DMS114 treated with DMSO at 0.1 percent for 48 hours (cell line): ENCODE measurements around the gene NEBL.

Experiments used
- DNase-seq: peaks from one replicate; lab custom pipeline; 2025; ENCODE audit not compliant: unreplicated experiment; lab: John Stamatoyannopoulos, UW

The NEBL gene

DNA sequence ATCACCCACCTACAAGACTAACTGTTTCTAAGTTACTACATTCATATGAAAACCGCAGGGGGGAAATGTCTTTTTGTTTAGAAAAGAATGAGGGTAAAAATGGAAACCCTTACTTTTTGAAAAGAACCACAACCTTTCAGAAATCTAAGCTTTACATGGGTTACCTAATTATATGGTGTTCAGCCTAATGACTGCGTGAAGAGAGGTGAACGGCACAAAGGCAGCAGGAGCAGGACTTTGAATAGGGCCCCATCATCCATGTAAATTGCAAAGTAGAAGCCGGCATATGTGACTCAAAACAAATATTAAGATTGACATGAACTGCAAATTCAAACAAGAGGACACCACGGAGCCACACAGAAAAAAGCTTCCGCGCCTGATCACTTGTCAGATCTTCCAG, 25.1 kb downstream of the NEBL start:
- DNase-seq, result no peak

DNA sequence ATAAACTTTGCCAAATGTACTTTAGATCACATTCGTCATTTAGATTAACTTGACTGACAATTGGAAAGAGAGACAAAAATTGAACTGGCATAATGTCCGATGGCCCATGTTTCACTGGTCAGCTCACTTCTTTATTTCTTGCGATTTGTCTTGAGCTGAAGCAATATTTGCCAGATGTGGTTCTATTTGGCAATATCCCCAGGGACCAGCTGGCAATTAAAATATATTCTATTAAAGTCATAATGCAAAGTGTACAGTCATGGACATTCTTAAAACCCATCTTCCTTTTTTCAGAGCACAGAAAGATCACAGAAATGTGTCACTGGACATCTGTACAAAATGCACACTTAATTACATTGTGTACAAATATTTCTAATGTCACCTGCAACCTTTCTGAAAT, 26.3 kb downstream of the NEBL start:
- DNase-seq, result no peak

GRCh38 chr10:20863008-20863407, 34.1 kb downstream of the NEBL start:
- DNase-seq, result no peak

DNA sequence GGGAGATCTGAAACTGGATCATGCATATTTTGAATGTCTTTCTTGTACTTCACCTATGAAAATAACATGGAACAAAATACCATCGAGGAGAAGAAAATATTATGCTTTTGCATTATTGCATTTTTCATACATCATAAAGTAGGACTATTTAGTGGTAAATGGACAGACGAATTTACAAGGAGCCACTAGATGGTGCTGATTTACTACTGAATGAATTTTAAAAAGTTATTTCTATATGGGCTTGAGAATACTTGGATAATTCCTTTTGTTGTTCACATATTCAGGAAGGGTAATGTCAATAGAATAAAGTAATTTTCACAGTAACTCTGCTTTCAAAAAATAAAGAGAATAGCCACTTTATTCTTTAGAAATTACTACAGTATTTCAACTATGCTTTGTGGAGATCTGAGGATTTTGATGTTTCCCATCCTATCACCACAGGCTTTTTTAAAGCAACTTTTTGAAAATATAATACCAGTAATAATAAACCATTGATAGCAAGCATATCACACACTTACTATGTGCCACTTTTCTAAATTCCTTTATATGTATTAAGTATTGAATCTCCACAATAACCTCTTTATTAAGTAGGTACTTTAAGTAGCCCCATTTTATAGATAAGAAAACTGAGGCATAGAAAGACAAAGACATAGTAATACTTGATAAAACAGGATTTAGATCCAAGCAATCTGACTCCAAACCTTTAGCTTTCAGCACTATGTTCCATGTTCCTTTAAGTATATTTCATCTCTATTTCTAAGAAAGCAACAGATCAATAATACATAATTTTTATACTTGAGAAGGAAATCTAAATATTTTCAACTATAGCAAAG, 38.6 kb downstream of the NEBL start:
- DNase-seq, result peak; percentile 71

GRCh38 chr10:20856484-20856883, 40.6 kb downstream of the NEBL start:
- no peak for DNase-seq

DNA sequence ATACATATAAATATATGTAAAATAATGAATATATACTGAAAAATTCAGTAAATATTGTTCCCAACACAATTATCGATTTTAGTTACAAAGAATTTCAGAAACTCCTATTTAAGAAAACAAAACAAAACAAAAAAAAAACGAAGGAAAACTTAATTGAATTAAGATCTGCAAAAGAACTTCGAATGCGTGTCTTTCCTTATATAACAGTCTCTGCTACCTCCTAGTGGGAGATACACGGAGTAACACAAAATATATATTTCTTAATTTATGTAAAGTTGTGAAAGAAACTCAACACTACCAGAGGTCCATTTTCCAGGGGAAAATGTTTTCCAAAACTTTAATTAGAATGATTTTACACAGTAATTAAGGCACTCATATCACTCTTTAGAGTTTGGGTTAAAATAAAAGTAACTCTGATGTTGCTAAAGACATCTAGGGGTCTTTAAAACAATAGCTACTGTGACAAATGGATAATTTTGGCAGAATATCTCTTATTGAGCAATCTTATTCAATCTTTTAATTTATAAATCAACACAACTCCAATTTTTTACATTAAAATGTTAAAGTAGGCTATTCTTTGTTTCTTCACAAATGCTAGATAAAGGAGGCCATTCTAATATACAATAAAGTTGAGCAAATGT, 41.6 kb downstream of the NEBL start:
- DNase-seq, result peak; percentile 57

- no peak for DNase-seq
Observed at GRCh38 chr10:20853276-20853675, 43.8 kb downstream of the NEBL start.

- DNase-seq, result no peak
Observed at GRCh38 chr10:20852303-20852702, 44.8 kb downstream of the NEBL start.

GRCh38 chr10:20847512-20847911, 49.6 kb downstream of the NEBL start:
- no peak for DNase-seq

GRCh38 chr10:20846263-20846662, 50.8 kb downstream of the NEBL start:
- DNase-seq, result no peak

GRCh38 chr10:20841419-20841818, 55.7 kb downstream of the NEBL start:
- DNase-seq, result no peak

- DNase-seq, result no peak
Observed at GRCh38 chr10:20839910-20840309, 57.2 kb downstream of the NEBL start.

DNA sequence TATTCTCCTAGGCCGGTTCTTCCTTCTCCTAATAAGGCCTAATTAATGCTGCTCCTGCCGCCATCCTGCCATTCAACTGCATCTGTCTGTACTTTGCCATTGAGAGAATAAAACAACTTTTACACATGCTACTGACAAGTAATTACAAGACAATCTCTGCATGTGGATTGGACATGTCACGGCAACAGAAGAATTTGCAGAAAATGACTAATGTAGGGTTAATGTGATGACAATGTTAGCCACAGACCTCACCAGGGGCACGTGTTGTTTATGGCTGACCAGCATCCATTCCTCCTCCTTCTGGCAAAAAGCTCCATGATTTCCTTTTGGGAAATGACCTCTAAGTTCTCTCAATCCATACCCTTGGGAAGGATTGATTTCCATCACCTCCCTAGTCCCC, 58.0 kb downstream of the NEBL start:
- no peak for DNase-seq

DNA sequence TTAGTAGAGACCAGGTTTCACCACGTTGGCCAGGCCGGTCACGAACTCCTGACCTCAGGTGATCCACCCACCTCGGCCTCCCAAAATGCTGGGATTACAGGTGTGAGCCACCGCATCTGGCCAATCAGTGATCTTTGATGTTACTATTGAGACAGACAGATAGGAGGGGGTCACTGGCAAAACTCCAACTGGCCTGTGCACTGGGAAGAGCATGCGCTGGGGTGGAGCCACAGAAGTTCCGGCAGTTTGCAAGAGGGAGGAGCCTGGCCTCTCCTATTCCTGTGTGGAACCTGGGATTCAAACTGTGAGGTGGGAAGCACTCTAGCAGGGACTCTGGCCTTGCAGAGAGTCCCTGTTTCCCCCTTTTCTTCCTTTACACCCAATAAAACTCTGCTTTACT, 60.7 kb downstream of the NEBL start:
- no peak for DNase-seq

- no peak for DNase-seq
Observed at GRCh38 chr10:20835335-20835734, 61.8 kb downstream of the NEBL start.

DNA sequence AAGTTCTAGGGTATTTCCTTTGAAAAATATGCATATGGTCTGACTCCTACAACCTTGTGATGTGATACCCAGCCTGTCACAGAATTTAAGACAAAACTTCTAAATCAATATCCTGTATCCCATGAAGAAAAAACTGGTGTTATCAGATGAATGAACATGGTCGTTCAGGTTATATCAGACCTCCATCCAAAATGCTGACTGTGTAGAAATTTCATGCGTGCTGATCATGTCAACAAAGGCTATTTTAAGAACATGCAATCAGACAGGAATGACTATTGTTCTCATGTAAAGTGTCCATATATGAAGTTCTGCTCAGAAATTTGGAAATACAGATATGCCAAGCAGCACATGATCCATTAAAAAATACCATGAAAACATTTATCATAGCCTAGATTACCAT, 62.3 kb downstream of the NEBL start:
- DNase-seq, result no peak

GRCh38 chr10:20822825-20823224, 74.3 kb downstream of the NEBL start:
- DNase-seq, result no peak

GRCh38 chr10:20817646-20818045, 79.5 kb downstream of the NEBL start:
- no peak for DNase-seq

DNA sequence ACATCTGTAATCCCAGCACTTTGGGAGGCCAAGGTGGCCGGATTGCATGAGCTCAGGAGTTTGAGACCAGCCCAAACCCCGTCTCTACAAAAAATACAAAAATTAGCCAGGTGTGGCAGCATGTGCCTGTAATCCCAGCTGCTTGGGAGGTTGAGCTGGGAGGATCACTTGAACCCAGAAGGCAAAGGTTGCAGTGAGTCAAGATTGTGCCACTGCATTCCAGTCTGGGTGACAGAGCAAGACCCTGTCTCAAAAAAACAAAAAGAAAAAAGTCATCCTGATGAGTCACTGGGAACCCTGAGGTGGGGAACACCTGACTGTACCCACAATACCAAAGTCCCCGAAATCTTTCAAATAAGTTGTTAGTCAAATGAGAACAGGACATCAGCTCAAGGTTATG, 80.0 kb downstream of the NEBL start:
- DNase-seq, result no peak

GRCh38 chr10:20814116-20814515, 83.0 kb downstream of the NEBL start:
- DNase-seq, result no peak

DNA sequence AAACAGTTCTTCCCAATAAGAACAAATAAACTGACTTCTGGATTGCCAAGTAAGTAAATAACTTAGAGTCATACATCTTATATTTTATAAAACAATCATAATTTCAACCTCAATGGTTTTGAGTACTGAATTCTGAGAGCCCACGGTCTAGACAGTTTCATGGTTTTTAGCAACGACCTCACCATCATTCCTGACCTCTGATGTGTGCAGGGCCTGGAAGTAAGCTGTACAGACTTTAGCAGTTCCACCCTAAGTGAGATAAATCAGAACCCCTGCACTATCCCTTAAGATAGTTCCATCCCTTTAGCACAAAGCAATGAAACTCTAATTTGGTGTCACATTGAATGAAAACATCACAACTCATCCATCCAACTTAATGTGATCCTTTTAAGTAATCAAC, 86.0 kb downstream of the NEBL start:
- DNase-seq, result no peak

- DNase-seq, result no peak
Observed at GRCh38 chr10:20809631-20810030, 87.5 kb downstream of the NEBL start.

DNA sequence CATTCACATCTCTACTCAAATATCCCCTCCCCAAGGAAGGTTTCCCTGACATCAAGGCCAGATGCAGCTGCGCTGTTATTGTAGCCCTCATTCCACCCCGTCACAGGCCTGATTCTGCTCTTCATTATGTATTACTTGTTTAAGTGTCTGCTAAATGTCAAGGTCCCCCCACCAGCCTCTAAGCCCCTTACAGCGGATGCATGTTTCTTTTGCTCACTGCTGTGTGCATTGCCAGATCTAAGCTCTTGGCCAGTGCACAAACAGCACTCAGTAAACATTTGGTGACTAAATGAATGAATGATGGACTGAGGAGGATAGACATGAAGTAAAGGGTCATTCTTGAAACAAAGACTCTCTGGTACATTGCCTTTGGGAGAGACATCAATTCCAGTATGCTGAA, 90.6 kb downstream of the NEBL start:
- DNase-seq, result no peak
